Lung (tissue), 12 donors: ENCODE results near the gene IRGQ. TPM values are rescaled to one million over a fixed set of nuclear protein-coding genes. Genes with fewer than 3 reads are reported as not detected.
"Not testable (repeated sequence)": the region's sequence is repeated elsewhere in the genome, so short reads cannot be mapped to it uniquely, and the experiment has no call there.

ENCODE experiments used
- ATAC-seq: fragments of 200-7000 bp; cut with Tn5 transposase; one replicate; pipeline ENCODE4 v1.9.1; 2020; ENCODE audit warnings: moderate number of reproducible peaks; ENCODE audit not compliant: insufficient read depth, low FRiP score
- DNase-seq, 3 donors: peaks; one replicate each; pipeline ENCODE4 v3.0.0-alpha.2; 2013 to 2017
- H3K27ac ChIP-seq, 2 donors: one replicate each; pipeline ENCODE4 v1.5.1; 2013; ENCODE audit warnings: mild to moderate bottlenecking in 2 of 2, moderate library complexity in 2 of 2, control low read depth in 1 of 2, inconsistent platforms in 1 of 2, low read depth in 1 of 2, low read length in 1 of 2
- H3K27me3 ChIP-seq, 3 donors: one replicate each; pipeline ENCODE4 v1.5.1; 2013; ENCODE audit warnings: low read length in 2 of 3; ENCODE audit not compliant: control insufficient read depth in 3 of 3, insufficient read depth in 3 of 3
- H3K36me3 ChIP-seq, 4 donors: one replicate each; pipeline ENCODE4 v1.5.1; 2013; ENCODE audit warnings: low read length in 4 of 4, mild to moderate bottlenecking in 1 of 4, moderate library complexity in 1 of 4; ENCODE audit not compliant: control insufficient read depth in 4 of 4, insufficient read depth in 4 of 4
- H3K4me1 ChIP-seq, 5 donors: one replicate each; pipeline ENCODE4 v1.5.1; 2013; ENCODE audit warnings: low read length in 5 of 5, mild to moderate bottlenecking in 2 of 5, moderate library complexity in 1 of 5; ENCODE audit not compliant: control insufficient read depth in 5 of 5, insufficient read depth in 5 of 5
- H3K4me3 ChIP-seq: one replicate; pipeline ENCODE4 v1.5.1; 2013; ENCODE audit warnings: mild to moderate bottlenecking, control low read depth, moderate library complexity
- H3K9ac ChIP-seq, 2 donors: one replicate each; pipeline ENCODE4 v1.5.1; 2013; ENCODE audit warnings: low read length in 2 of 2, control low read depth in 1 of 2; ENCODE audit not compliant: insufficient read depth in 1 of 2
- H3K9me3 ChIP-seq, 4 donors: one replicate each; pipeline ENCODE4 v1.5.1; 2013; ENCODE audit warnings: low read length in 3 of 4, mild to moderate bottlenecking in 1 of 4, moderate library complexity in 1 of 4; ENCODE audit not compliant: control insufficient read depth in 4 of 4, insufficient read depth in 3 of 4
- WGBS, 2 donors: extraction: QIAGEN DNeasy Blood & Tissue Kit; methylation state at CpG; one replicate each; pipeline ENCODE4 v1.1.7; 2013; 5-methylcytosine and 5-hydroxymethylcytosine counted together
- polyA plus RNA-seq, 2 donors: library from polyadenylated mRNA; stranded (reverse); fragments of 200-250 nt; gene quantifications; one replicate each; pipeline ENCODE4 v1.2.1, GENCODE V29; 2013
- total RNA-seq, 2 donors: library from RNA; depleted of rRNA in 1 of 2; stranded (reverse); fragments of >200 nt in 1 of 2; gene quantifications; one replicate each; pipeline ENCODE4 v1.2.1, GENCODE V29; 2014 to 2021
- TF ChIP-seq, protein P1 (sequence below): IDR thresholded peaks from 2 replicates; pipeline ENCODE4 v1.5.1; 2012; ENCODE audit warnings: mild to moderate bottlenecking; ENCODE audit errors: control extremely low read depth, extremely low read depth
- donor health status: control.
- donor health status: control.
- donor health status: Bipolar disorder and iron deficiency.
- donor health status: healthy.
- donor health status: DM: yes; HTN: yes; CAD: no.

IRGQ gene
- total and polyA plus RNA-seq, 4 donors = 3.8 to 28.3 (median 15.6) TPM

DNA sequence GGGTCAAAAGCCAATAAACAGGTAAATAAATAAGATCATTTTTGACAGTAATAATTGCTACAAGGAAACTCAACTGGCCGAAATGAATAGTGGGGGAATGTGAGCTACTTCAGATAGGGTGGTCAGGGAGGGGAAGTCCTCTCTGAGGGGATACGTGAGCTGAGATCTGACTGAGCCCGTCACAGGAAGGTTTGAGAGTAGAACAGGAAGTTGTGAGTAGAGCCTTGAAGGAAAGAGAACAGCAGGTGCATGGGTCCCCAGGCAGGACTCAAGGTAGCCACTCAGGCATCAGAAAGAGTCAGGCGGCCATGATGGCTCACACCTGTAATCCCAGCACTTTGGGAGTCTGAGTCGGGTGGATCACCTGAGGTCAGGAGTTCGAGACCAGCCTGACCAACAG lies 6.3 kb downstream of the IRGQ start:
- TF ChIP-seq, protein P1, sequence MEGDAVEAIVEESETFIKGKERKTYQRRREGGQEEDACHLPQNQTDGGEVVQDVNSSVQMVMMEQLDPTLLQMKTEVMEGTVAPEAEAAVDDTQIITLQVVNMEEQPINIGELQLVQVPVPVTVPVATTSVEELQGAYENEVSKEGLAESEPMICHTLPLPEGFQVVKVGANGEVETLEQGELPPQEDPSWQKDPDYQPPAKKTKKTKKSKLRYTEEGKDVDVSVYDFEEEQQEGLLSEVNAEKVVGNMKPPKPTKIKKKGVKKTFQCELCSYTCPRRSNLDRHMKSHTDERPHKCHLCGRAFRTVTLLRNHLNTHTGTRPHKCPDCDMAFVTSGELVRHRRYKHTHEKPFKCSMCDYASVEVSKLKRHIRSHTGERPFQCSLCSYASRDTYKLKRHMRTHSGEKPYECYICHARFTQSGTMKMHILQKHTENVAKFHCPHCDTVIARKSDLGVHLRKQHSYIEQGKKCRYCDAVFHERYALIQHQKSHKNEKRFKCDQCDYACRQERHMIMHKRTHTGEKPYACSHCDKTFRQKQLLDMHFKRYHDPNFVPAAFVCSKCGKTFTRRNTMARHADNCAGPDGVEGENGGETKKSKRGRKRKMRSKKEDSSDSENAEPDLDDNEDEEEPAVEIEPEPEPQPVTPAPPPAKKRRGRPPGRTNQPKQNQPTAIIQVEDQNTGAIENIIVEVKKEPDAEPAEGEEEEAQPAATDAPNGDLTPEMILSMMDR = no peak
- Histone ChIP-seq H3K4me3 (no peak overlapping the region), H3K27me3 (no peaks in the 10 kb centered on the region), H3K9ac (no peak overlapping the region), H3K27ac (no peak overlapping the region), H3K36me3 (peaks cover 0 to 30% (median 15%) of the 10 kb centered on the region in 4 donors), H3K4me1 (peaks cover 0 to 11% (median 0%) of the 10 kb centered on the region in 5 donors), H3K9me3 (peaks cover 0 to 2% (median 0%) of the 10 kb centered on the region in 4 donors)
- 53 to 73% methylated on average over 6 of the region's 6 CpGs for WGBS, 2 donors
- no peak for ATAC-seq
- no peak for DNase-seq

DNA sequence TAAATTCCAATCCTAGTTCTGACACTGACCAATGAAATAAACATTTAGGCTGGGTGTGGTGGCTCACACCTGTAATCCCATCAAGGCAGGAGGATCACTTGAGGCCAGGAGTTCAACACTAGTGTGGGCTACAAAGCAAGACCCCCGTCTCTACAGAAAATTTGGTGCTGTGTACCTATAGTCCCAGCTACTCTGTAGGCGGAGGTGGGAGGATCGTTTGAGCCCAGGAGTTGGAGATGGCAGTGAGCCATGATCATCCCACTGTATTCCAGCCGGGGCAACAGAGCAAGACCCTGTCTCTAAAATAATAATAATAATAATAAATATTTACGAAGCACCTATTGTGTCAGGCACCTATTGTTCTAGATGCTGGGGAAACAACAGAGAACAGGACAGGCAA lies 6.7 kb downstream of the IRGQ start:
- DNase-seq (no peak), ATAC-seq (no peak)
- TF ChIP-seq, protein P1 = no peak
- Histone ChIP-seq H3K27ac (no peak overlapping the region), H3K36me3 (peaks cover 0 to 30% (median 15%) of the 10 kb centered on the region in 4 donors), H3K9me3 (peaks cover 0 to 2% (median 0%) of the 10 kb centered on the region in 4 donors), H3K4me3 (no peak overlapping the region), H3K27me3 (no peaks in the 10 kb centered on the region), H3K4me1 (peaks cover 0 to 7% (median 0%) of the 10 kb centered on the region in 5 donors), H3K9ac (no peak overlapping the region)
- WGBS, 2 donors = 87 to 92% methylated on average over 5 of the region's 5 CpGs

DNA sequence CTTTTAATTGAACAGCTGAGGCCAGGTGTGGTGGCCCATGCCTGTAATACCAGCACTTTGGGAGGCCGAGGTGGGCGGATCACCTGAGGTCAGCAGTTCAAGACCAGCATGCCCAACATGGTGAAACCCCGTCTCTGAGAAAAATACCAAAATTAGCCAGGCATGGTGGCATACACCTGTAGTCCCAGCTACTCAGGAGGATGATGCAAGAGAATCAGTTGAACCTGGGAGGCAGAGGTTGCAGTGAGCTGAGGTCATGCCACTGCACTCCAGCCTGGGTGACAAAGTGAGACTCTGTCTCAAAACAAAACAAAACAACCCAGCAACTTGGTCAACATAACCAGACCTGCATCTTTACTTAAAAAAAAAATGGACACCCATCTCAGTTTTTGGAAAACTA lies 8.9 kb downstream of the IRGQ start:
- H3K4me3 ChIP-seq, ATAC-seq, H3K27ac ChIP-seq, H3K27me3 ChIP-seq, H3K4me1 ChIP-seq, H3K9me3 ChIP-seq, H3K9ac ChIP-seq, DNase-seq: not testable (repeated sequence)
- 98 to 100% methylated on average over 3 of the region's 3 CpGs for WGBS, 2 donors
- H3K36me3 ChIP-seq = peaks cover 0 to 14% (median 5%) of the 10 kb centered on the region in 4 donors

- H3K9me3 ChIP-seq = peaks cover 0 to 2% (median 0%) of the 10 kb centered on the region in 4 donors
- no peak overlapping the region for H3K9ac ChIP-seq
- H3K36me3 ChIP-seq = peaks cover 0 to 11% (median 5%) of the 10 kb centered on the region in 4 donors
- DNase-seq (no peak), ATAC-seq (no peak)
- peaks cover 0 to 10% (median 7%) of the 10 kb centered on the region in 5 donors for H3K4me1 ChIP-seq
- 61 to 79% methylated on average over 2 of the region's 2 CpGs for WGBS, 2 donors
- H3K27ac ChIP-seq = no peak overlapping the region
- TF ChIP-seq, protein P1 = no peak
- no peak overlapping the region for H3K4me3 ChIP-seq
- H3K27me3 ChIP-seq = no peaks in the 10 kb centered on the region
Observed at GRCh38 chr19:43586346-43586745, 9.6 kb downstream of the IRGQ start.
